Measurements from ENCODE around the gene MYL7. TPM values are rescaled to one million over a fixed set of nuclear protein-coding genes. Genes with fewer than 3 reads are reported as not detected.
A peak's percentile ranks its signal among the peaks of the same experiment; 100 is the strongest.

Gene MYL7
- total and polyA plus RNA-seq, 9 of the 15 experiments (the other 6 are each of a cell fraction or from before 2014, with no cell fraction given), result not detected

- Histone ChIP-seq H3K79me2 (ENCODE audit: control insufficient read depth, insufficient read depth, low read length) (no peaks in the 10 kb centered on the region), H2AFZ (ENCODE audit: low read depth, low read length) (peak overlapping the region; percentile 71), H3K27me3 (ENCODE audit: control insufficient read depth in 2 of 2, insufficient read depth in 2 of 2, low read length in 2 of 2) (peaks cover 15 to 23% of the 10 kb centered on the region in 2 experiments; a peak in 4 of 5 replicates), H4K20me1 (replicated peaks; ENCODE audit: control insufficient read depth, insufficient read depth, low read length) (0 out of 2 replicates have a peak, but pooled peaks cover 4% of the 10 kb centered on the region), H3K9me1 (ENCODE audit: control insufficient read depth, insufficient read depth, low read length) (no peaks in the 10 kb centered on the region), H3K27ac (ENCODE audit: extremely low read depth, low read depth, low read length) (no peak overlapping the region), H3K4me3 (no peak overlapping the region), H3K9ac (ENCODE audit: insufficient read depth in 1 of 2, low read depth in 2 of 2, low read length in 2 of 2) (peak overlapping the region in 1 of 2 experiments; percentile 29; a peak in 1 of 4 replicates), H3K4me2 (ENCODE audit: insufficient read depth, low read length) (no peak overlapping the region), H3K9me3 (replicated peaks; ENCODE audit: control insufficient read depth, insufficient read depth, low read depth, low read length) (no peaks in the 10 kb centered on the region), H3K4me1 (replicated peaks in 1 of 2; ENCODE audit: control insufficient read depth in 2 of 2, insufficient read depth in 2 of 2, low read length in 2 of 2) (peaks cover 0 to 32% of the 10 kb centered on the region in 2 experiments; a peak in 4 of 5 replicates), H3K36me3 (ENCODE audit: control insufficient read depth, insufficient read depth, low read length) (no peaks in the 10 kb centered on the region)
- in situ Hi-C loops (cut with MboI) (no loop called here), intact Hi-C loops (cut with micrococcal nuclease) (no loop called here)
- FAIRE-seq, result no peak
- no TSS peak for BruUV-seq (replicated peaks)
- 33% methylated on average over 9 of the region's 10 CpGs for WGBS (ENCODE audit: insufficient coverage, low coverage, missing lambda C conversion rate)
- POLR2A ChIA-PET, result interaction anchor here (1.2 kb wide), 1 partner anchor 12 kb away, joined by 3 read pairs; no protein-coding TSS in a partner anchor
- CTCF ChIA-PET (ENCODE audit: low intra/inter-chr PET ratio), result no interaction called here
- no peak for DNase-seq (ENCODE audit: extremely low read depth in 1 of 4, low spot score in 3 of 4)
- ATAC-seq, result peak; percentile 29
- no peak for TF ChIP-seq NR2C2 (CRISPR knock-in tag; IDR thresholded peaks at IDR 0.05)
- TF ChIP-seq NR2C2 (tag; IDR thresholded peaks at IDR 0.05), result peak; percentile 61
- no peak for TF ChIP-seq RBM17 (IDR thresholded peaks at IDR 0.05; ENCODE audit: borderline replicate concordance, low read depth, low read length)
- peak; percentile 40 for TF ChIP-seq VEZF1 (CRISPR knock-in tag; IDR thresholded peaks at IDR 0.05)
- TF ChIP-seq ZNF395 (CRISPR knock-in tag; IDR thresholded peaks at IDR 0.05), result 0 out of 2 replicates have a peak, but pooled peaks have one; percentile 23
- TF ChIP-seq SETDB1 (IDR thresholded peaks at IDR 0.05; ENCODE audit: low read length), result no peak
- TF ChIP-seq SRSF9 (IDR thresholded peaks at IDR 0.05; ENCODE audit: borderline replicate concordance, low read depth, low read length), result no peak
- TF ChIP-seq PHF8 (IDR thresholded peaks at IDR 0.05; ENCODE audit: borderline replicate concordance, low read length), result no peak
- no peak for TF ChIP-seq ZNF217 (CRISPR knock-in tag; IDR thresholded peaks at IDR 0.05)
- no peak for TF ChIP-seq GTF3C2 (IDR thresholded peaks at IDR 0.05; ENCODE audit: borderline replicate concordance, extremely low read depth, insufficient read length)
- no peak for TF ChIP-seq ZNF347 (CRISPR knock-in tag; IDR thresholded peaks at IDR 0.05; ENCODE audit: low read depth)
- no peak for TF ChIP-seq ZNF197 (CRISPR knock-in tag; IDR thresholded peaks at IDR 0.05; ENCODE audit: low read depth)
- 0 out of 2 replicates have a peak, but pooled peaks have one; percentile 12 for TF ChIP-seq TFAP4 (CRISPR knock-in tag; IDR thresholded peaks at IDR 0.05; ENCODE audit: borderline replicate concordance)
Observed at GRCh38 chr7:44100458-44101302, 40.5 kb downstream of the MYL7 start.
